GM19099 (cell line): ENCODE results near the gene UGT1A5.

Experiments
- POLR2A ChIP-seq: IDR thresholded peaks from 3 replicates; pipeline ENCODE4 v1.6.1; 2011; ENCODE audit warnings: low read depth; ENCODE audit not compliant: insufficient read length; ENCODE audit errors: extremely low read depth

The UGT1A5 gene

GRCh38 chr2:233688341-233688740, 24.4 kb upstream of the UGT1A5 start:
- no peak for TF ChIP-seq POLR2A

GRCh38 chr2:233689031-233689430, 23.7 kb upstream of the UGT1A5 start:
- no peak for TF ChIP-seq POLR2A

- TF ChIP-seq POLR2A, result no peak
Measured at GRCh38 chr2:233689501-233689900, 23.2 kb upstream of the UGT1A5 start.

GRCh38 chr2:233690444-233690843, 22.3 kb upstream of the UGT1A5 start:
- TF ChIP-seq POLR2A, result no peak

- no peak for TF ChIP-seq POLR2A
Measured at GRCh38 chr2:233691443-233692433, 21.0 kb upstream of the UGT1A5 start.

- no peak for TF ChIP-seq POLR2A
Measured at GRCh38 chr2:233692648-233693047, 20.1 kb upstream of the UGT1A5 start, which contains the start of gene UGT1A6. TSS of gene UGT1A6 (plus strand) at chr2:233692890. CDS start at chr2:233693005, 115 bp downstream.

- no peak for TF ChIP-seq POLR2A
Measured at GRCh38 chr2:233693963-233694362, 18.7 kb upstream of the UGT1A5 start.

GRCh38 chr2:233698740-233699139, 14.0 kb upstream of the UGT1A5 start:
- no peak for TF ChIP-seq POLR2A

- TF ChIP-seq POLR2A, result no peak
Measured at GRCh38 chr2:233699424-233700027, 13.2 kb upstream of the UGT1A5 start.

- TF ChIP-seq POLR2A, result no peak
Measured at GRCh38 chr2:233700028-233700635, 12.6 kb upstream of the UGT1A5 start.

GRCh38 chr2:233702238-233702637, 10.5 kb upstream of the UGT1A5 start:
- TF ChIP-seq POLR2A, result no peak

GRCh38 chr2:233705911-233706506, 6.7 kb upstream of the UGT1A5 start:
- TF ChIP-seq POLR2A, result no peak

GRCh38 chr2:233706720-233707119, 6.0 kb upstream of the UGT1A5 start:
- no peak for TF ChIP-seq POLR2A

GRCh38 chr2:233707940-233708644, 4.6 kb upstream of the UGT1A5 start:
- TF ChIP-seq POLR2A, result no peak
